Caco-2 (cell line): Measurements from ENCODE around the gene MRPL27. TPM values are rescaled to one million over a fixed set of nuclear protein-coding genes. Genes with fewer than 3 reads are reported as not detected.

Experiments used
- BruUV-seq: library from RNA; stranded (reverse); fragments of 400-500 nt; replicated peaks from 2 replicates; lab custom pipeline; 2021; lab: Mats Ljungman, UMichigan
- CTCF ChIA-PET: fragments of 300-600 bp; sonication (Branson Sonifier 250); formaldehyde crosslinking; loops from one replicate; lab custom pipeline; 2022; ENCODE audit warnings: antibody characterized with exemption; lab: Charles Lee
- POLR2A ChIA-PET: fragments of 300-600 bp; sonication (Branson Sonifier 250); formaldehyde crosslinking; loops from one replicate; lab custom pipeline; 2022; ENCODE audit warnings: antibody characterized with exemption; lab: Charles Lee
- DNase-seq, 2 experiments: peaks; one replicate each; pipeline versions ENCODE4 v3.0.0 to v3.0.0-alpha.2; 2020 to 2022
- H3K27me3 ChIP-seq: replicated peaks from 2 replicates; pipeline ENCODE4 v1.6.0; 2011; ENCODE audit warnings: low read length; ENCODE audit not compliant: control insufficient read depth, insufficient read depth
- H3K36me3 ChIP-seq: 2 replicates; pipeline ENCODE4 v1.5.1; 2011; ENCODE audit warnings: low read length; ENCODE audit not compliant: control insufficient read depth, insufficient read depth
- H3K4me1 ChIP-seq: fragments of 250-450 bp; sonication (Bioruptor Pico); 2 replicates; pipeline ENCODE4 v1.5.1; 2020; ENCODE audit warnings: mild to moderate bottlenecking
- H3K4me3 ChIP-seq: 2 replicates; pipeline ENCODE4 v1.5.1; 2011; ENCODE audit warnings: low read depth, mild to moderate bottlenecking, control low read depth, low read length
- H3K9me3 ChIP-seq: fragments of 250-450 bp; sonication (Bioruptor Pico); 2 replicates; pipeline ENCODE4 v1.5.1; 2020; ENCODE audit warnings: mild to moderate bottlenecking, moderate library complexity
- H3K27ac Mint-ChIP-seq: one replicate; pipeline ENCODE4 v1.8.0; 2022; ENCODE audit warnings: mixed read lengths; ENCODE audit not compliant: unreplicated experiment
- H3K27me3 Mint-ChIP-seq: one replicate; pipeline ENCODE4 v1.8.0; 2022; ENCODE audit warnings: mixed read lengths; ENCODE audit not compliant: insufficient read depth, unreplicated experiment
- H3K36me3 Mint-ChIP-seq: one replicate; pipeline ENCODE4 v1.8.0; 2022; ENCODE audit warnings: mild to moderate bottlenecking, mixed read lengths; ENCODE audit not compliant: insufficient read depth, unreplicated experiment
- H3K4me1 Mint-ChIP-seq: one replicate; pipeline ENCODE4 v1.8.0; 2022; ENCODE audit warnings: low read depth, mixed read lengths; ENCODE audit not compliant: unreplicated experiment
- H3K4me3 Mint-ChIP-seq: one replicate; pipeline ENCODE4 v1.8.0; 2022; ENCODE audit warnings: mild to moderate bottlenecking, moderate library complexity, mixed read lengths; ENCODE audit not compliant: unreplicated experiment
- H3K9me3 Mint-ChIP-seq: one replicate; pipeline ENCODE4 v1.8.0; 2022; ENCODE audit warnings: mixed read lengths; ENCODE audit not compliant: unreplicated experiment
- intact Hi-C: fragments of 100-400 bp; cut with micrococcal nuclease; formaldehyde crosslinking; loops from one replicate; pipeline ENCODE4 v1.10.0; 2022; ENCODE audit not compliant: unreplicated experiment
- total RNA-seq: library from RNA; stranded (reverse); gene quantifications from 2 replicates; pipeline ENCODE4 v1.2.3, GENCODE V29; 2022
- TF ChIP-seq, protein P1 (sequence below), 2 experiments: fragments of 200-600 bp in 1 of 2; IDR thresholded peaks; 1 replicate in 1 of 2; 2 replicates in 1 of 2; pipeline versions ENCODE4 v1.5.1 to v1.8.0; 2011 to 2022; ENCODE audit warnings: antibody characterized with exemption in 1 of 2, control low read depth in 1 of 2, inconsistent platforms in 1 of 2, low read depth in 1 of 2, low read length in 1 of 2, mild to moderate bottlenecking in 1 of 2, moderate library complexity in 1 of 2; ENCODE audit not compliant: insufficient read depth in 1 of 2, severe bottlenecking in 1 of 2, unreplicated experiment in 1 of 2

Gene MRPL27
- total RNA-seq, 1 experiment from 2014 or later, result 196 TPM

DNA sequence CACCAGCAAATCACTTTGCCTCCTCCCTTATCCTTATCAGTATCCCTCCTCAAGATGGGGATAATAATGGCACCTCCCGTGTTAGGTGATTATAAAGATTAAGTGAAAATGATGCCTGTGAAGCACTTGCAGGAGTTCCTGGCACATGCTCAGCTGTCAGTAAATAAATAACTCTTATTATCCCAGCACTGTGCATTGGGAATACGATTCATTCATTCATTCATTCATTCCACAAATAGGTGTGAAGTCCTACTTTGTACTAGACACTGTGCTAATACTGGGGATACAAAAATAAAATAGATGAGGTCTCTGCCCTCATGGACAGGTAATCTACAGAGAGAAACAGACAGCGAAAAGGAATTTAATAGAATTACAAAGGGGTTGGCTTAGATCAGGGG lies 25.1 kb downstream of the MRPL27 start:
- H3K27me3 ChIP-seq, result no peaks in the 10 kb centered on the region
- H3K4me3 Mint-ChIP-seq, result peak overlapping the region; percentile 96
- H3K9me3 Mint-ChIP-seq, result no peaks in the 10 kb centered on the region
- peaks cover 2% of the 10 kb centered on the region; the same call in 1 of the 2 replicates for H3K36me3 ChIP-seq
- CTCF ChIA-PET, result interaction anchor here (0.6 kb wide), 1 partner anchor 171 kb away, joined by 5 read pairs; no protein-coding TSS in a partner anchor
- BruUV-seq, result no TSS peak
- TF ChIP-seq, protein P1, sequence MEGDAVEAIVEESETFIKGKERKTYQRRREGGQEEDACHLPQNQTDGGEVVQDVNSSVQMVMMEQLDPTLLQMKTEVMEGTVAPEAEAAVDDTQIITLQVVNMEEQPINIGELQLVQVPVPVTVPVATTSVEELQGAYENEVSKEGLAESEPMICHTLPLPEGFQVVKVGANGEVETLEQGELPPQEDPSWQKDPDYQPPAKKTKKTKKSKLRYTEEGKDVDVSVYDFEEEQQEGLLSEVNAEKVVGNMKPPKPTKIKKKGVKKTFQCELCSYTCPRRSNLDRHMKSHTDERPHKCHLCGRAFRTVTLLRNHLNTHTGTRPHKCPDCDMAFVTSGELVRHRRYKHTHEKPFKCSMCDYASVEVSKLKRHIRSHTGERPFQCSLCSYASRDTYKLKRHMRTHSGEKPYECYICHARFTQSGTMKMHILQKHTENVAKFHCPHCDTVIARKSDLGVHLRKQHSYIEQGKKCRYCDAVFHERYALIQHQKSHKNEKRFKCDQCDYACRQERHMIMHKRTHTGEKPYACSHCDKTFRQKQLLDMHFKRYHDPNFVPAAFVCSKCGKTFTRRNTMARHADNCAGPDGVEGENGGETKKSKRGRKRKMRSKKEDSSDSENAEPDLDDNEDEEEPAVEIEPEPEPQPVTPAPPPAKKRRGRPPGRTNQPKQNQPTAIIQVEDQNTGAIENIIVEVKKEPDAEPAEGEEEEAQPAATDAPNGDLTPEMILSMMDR (IDR thresholded peaks at IDR 0.05; ENCODE audit: insufficient read depth in 1 of 2, low read depth in 1 of 2, low read length in 1 of 2, severe bottlenecking in 1 of 2, unreplicated experiment in 1 of 2), result no peak
- peaks cover 21% of the 10 kb centered on the region for H3K36me3 Mint-ChIP-seq
- H3K27ac Mint-ChIP-seq, result no peak overlapping the region
- H3K4me3 ChIP-seq, result no peak overlapping the region
- H3K4me1 Mint-ChIP-seq, result peaks cover 22% of the 10 kb centered on the region
- POLR2A ChIA-PET, result interaction anchor here (2.5 kb wide), 1 partner anchor 15 kb away, joined by 14 read pairs; no protein-coding TSS in a partner anchor
- DNase-seq, result no peak
- peaks cover 13% of the 10 kb centered on the region for H3K4me1 ChIP-seq
- H3K27me3 Mint-ChIP-seq, result no peaks in the 10 kb centered on the region
- no peaks in the 10 kb centered on the region for H3K9me3 ChIP-seq
- intact Hi-C loops, result loop anchor here (2.0 kb wide), 2 partner anchors 25 to 49 kb away; partner anchors contain the start of genes EME1, LRRC59 and MRPL27

- Histone ChIP-seq H3K27me3 (no peaks in the 10 kb centered on the region), H3K36me3 (0 out of 2 replicates have a peak, but pooled peaks cover 2% of the 10 kb centered on the region), H3K4me1 (peaks cover 13% of the 10 kb centered on the region), H3K9me3 (no peaks in the 10 kb centered on the region), H3K4me3 (peak overlapping the region; percentile 85)
- intact Hi-C loops, result loop anchor here (2.0 kb wide), 2 partner anchors 25 to 49 kb away; partner anchors contain the start of genes EME1, LRRC59 and MRPL27
- ChIA-PET CTCF (interaction anchor here (0.6 to 1.8 kb wide), 8 partner anchors 15 to 595 kb away, joined by 3 to 19 read pairs (median 3); partner anchors contain the start of gene LRRC59), POLR2A (interaction anchor here (0.6 to 2.5 kb wide), 5 partner anchors 10 to 167 kb away, joined by 4 to 14 read pairs (median 4); partner anchors contain the start of gene LRRC59)
- BruUV-seq, result no TSS peak
- Mint-ChIP-seq H3K4me1 (peaks cover 22% of the 10 kb centered on the region), H3K9me3 (no peaks in the 10 kb centered on the region), H3K27ac (peak overlapping the region; percentile 81), H3K4me3 (peak overlapping the region; percentile 96), H3K36me3 (peaks cover 17% of the 10 kb centered on the region), H3K27me3 (no peaks in the 10 kb centered on the region)
- peak in 1 of 2 experiments; percentile 62 for DNase-seq
- TF ChIP-seq, protein P1 (IDR thresholded peaks at IDR 0.05; ENCODE audit: insufficient read depth in 1 of 2, low read depth in 1 of 2, low read length in 1 of 2, severe bottlenecking in 1 of 2, unreplicated experiment in 1 of 2), result no peak
Measured at GRCh38 chr17:50347117-50347893, 25.7 kb downstream of the MRPL27 start.
